Measurements from ENCODE around the gene FOXP1. TPM values are rescaled to one million over a fixed set of nuclear protein-coding genes. Genes with fewer than 3 reads are reported as not detected.

FOXP1 gene
- total RNA-seq, 1 experiment from 2014 or later = 75.3 TPM

DNA sequence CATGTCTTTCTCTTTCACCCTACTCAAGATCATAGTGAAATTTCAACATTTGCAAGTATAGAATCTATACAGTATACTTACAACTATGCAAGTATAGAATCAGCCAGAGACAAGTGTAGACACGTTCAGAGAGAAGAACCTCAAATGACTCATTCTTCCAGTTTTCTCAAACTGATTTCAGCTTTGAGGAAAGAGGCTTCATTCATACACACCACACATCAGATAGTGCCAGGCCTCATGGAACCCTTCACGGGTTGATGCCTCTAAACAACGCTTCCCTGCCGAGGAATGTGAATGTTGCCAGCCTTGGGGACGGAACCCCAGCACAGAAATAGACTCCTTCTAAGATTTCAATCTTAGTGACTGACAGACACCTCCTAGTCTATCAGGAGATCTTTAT is 135.7 kb downstream of the FOXP1 start:
- H3K27ac Mint-ChIP-seq = peak overlapping the region in 1 of 3 experiments; percentile 36; a peak in 1 of 7 replicates
- H3K4me3 Mint-ChIP-seq = no peak overlapping the region
- H3K9me3 Mint-ChIP-seq = no peaks in the 10 kb centered on the region
- DNase-seq = no peak
- Histone ChIP-seq H3K23me2 (ENCODE audit: insufficient read length, low read depth, low read length, poor library complexity, severe bottlenecking) (no peaks in the 10 kb centered on the region), H3K18ac (ENCODE audit: insufficient read length, low read depth, low read length) (no peak overlapping the region), H2BK20ac (ENCODE audit: low read depth, low read length, poor library complexity, severe bottlenecking) (no peak overlapping the region), H3K56ac (ENCODE audit: insufficient read length, low read depth, low read length) (no peak overlapping the region), H3K79me1 (ENCODE audit: insufficient read depth, low read depth, low read length, poor library complexity, severe bottlenecking) (no peaks in the 10 kb centered on the region), H3K27ac (ENCODE audit: insufficient read length, low read depth, low read length) (no peak overlapping the region), H2BK15ac (ENCODE audit: low read depth, low read length) (no peak overlapping the region), H4K91ac (ENCODE audit: insufficient read length, low read depth, low read length) (no peak overlapping the region), H4K20me1 (ENCODE audit: control insufficient read depth, insufficient read depth, insufficient read length) (no peaks in the 10 kb centered on the region), H2BK5ac (ENCODE audit: insufficient read length, low read length) (no peak overlapping the region), H2AK5ac (ENCODE audit: insufficient read length, low read length) (no peak overlapping the region), H3K14ac (ENCODE audit: insufficient read depth, low read length) (no peak overlapping the region), H3K9me3 (ENCODE audit: control insufficient read depth, low read depth, low read length) (no peaks in the 10 kb centered on the region), H2BK12ac (ENCODE audit: insufficient read length, low read depth, low read length) (no peak overlapping the region), H3K27me3 (ENCODE audit: insufficient read depth, low read length) (no peaks in the 10 kb centered on the region), H4K8ac (replicated peaks; ENCODE audit: insufficient read length, low read depth, low read length) (no peak overlapping the region), H3K4me2 (ENCODE audit: insufficient read depth, insufficient read length, low read length) (no peak overlapping the region), H3K4ac (ENCODE audit: low read depth, low read length) (no peak overlapping the region), H2BK120ac (ENCODE audit: low read depth, low read length, poor library complexity, severe bottlenecking) (no peak overlapping the region), H3K4me1 (ENCODE audit: insufficient read depth, low read length) (peaks cover 2% of the 10 kb centered on the region; the same call in 1 of the 2 replicates), H3K23ac (ENCODE audit: insufficient read length, low read depth, low read length) (no peak overlapping the region), H3T11ph (ENCODE audit: low read length) (no peak overlapping the region), H3K9ac (ENCODE audit: extremely low read depth, insufficient read length, low read length) (no peak overlapping the region), H3K79me2 (ENCODE audit: insufficient read depth, low read length) (no peaks in the 10 kb centered on the region), H2AFZ (ENCODE audit: low read length) (no peak overlapping the region), H4K5ac (ENCODE audit: insufficient read length, low read depth, low read length) (no peak overlapping the region)
- WGBS (ENCODE audit: extremely low coverage, insufficient read length, low lambda C conversion rate) = no CpG with 5 or more reads among the region's 5 CpGs
- TF ChIP-seq, protein P1, sequence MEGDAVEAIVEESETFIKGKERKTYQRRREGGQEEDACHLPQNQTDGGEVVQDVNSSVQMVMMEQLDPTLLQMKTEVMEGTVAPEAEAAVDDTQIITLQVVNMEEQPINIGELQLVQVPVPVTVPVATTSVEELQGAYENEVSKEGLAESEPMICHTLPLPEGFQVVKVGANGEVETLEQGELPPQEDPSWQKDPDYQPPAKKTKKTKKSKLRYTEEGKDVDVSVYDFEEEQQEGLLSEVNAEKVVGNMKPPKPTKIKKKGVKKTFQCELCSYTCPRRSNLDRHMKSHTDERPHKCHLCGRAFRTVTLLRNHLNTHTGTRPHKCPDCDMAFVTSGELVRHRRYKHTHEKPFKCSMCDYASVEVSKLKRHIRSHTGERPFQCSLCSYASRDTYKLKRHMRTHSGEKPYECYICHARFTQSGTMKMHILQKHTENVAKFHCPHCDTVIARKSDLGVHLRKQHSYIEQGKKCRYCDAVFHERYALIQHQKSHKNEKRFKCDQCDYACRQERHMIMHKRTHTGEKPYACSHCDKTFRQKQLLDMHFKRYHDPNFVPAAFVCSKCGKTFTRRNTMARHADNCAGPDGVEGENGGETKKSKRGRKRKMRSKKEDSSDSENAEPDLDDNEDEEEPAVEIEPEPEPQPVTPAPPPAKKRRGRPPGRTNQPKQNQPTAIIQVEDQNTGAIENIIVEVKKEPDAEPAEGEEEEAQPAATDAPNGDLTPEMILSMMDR (conservative IDR thresholded peaks at IDR 0.05) = no peak
- H3K36me3 Mint-ChIP-seq (ENCODE audit: insufficient read depth in 1 of 3, low read depth in 3 of 3) = no peaks in the 10 kb centered on the region
- H3K27me3 Mint-ChIP-seq (ENCODE audit: low read depth) = no peaks in the 10 kb centered on the region
- peaks cover 25 to 29% of the 10 kb centered on the region in 2 experiments for H3K4me1 Mint-ChIP-seq

Measured in H9 (cell line).